GM12891 (cell line): Measurements from ENCODE around the gene OLR1.

Experiments used
- DNase-seq: peaks from one replicate; pipeline ENCODE4 v3.0.0; 2011; ENCODE audit warnings: low spot score; ENCODE audit not compliant: insufficient read length
- FAIRE-seq: peaks from 2 replicates; lab custom pipeline; 2011; peaks lifted over from hg19 to GRCh38; lab: Jason Lieb, UNC
- PAX5 ChIP-seq: IDR thresholded peaks from 2 replicates; pipeline ENCODE4 v1.6.1; 2011; ENCODE audit warnings: low read length, moderate library complexity, mild to moderate bottlenecking; ENCODE audit not compliant: insufficient read depth, severe bottlenecking
- POLR2A ChIP-seq: IDR thresholded peaks from 2 replicates; pipeline ENCODE4 v1.6.1; 2011; ENCODE audit warnings: low read depth, low read length, control low read depth
- POLR2AphosphoS5 ChIP-seq: IDR thresholded peaks from 2 replicates; pipeline ENCODE4 v1.6.1; 2011; ENCODE audit warnings: low read depth, low read length, control low read depth
- POU2F2 ChIP-seq: IDR thresholded peaks from 2 replicates; pipeline ENCODE4 v1.6.1; 2011; ENCODE audit warnings: low read depth, mild to moderate bottlenecking, control low read depth, low read length, moderate library complexity
- SPI1 ChIP-seq: IDR thresholded peaks from 2 replicates; pipeline ENCODE4 v1.6.1; 2011; ENCODE audit warnings: low read depth, low read length, control low read depth
- TAF1 ChIP-seq: IDR thresholded peaks from 2 replicates; pipeline ENCODE4 v1.6.1; 2011; ENCODE audit warnings: low read depth, low read length, control low read depth

Gene OLR1

GRCh38 chr12:10132850-10133370 lies 39.0 kb downstream of the OLR1 start:
- DNase-seq (no peak), FAIRE-seq (no peak)
- no peak for TF ChIP-seq TAF1
- no peak for TF ChIP-seq POLR2A
- TF ChIP-seq POLR2AphosphoS5: no peak
- TF ChIP-seq POU2F2: no peak
- TF ChIP-seq PAX5: no peak
- TF ChIP-seq SPI1: no peak

GRCh38 chr12:10131111-10131690 lies 40.7 kb downstream of the OLR1 start:
- FAIRE-seq: no peak
- DNase-seq: no peak

GRCh38 chr12:10130042-10130441 lies 41.9 kb downstream of the OLR1 start, which contains the start of gene CLEC7A:
TSS of gene CLEC7A (minus strand) at chr12:10130199. CDS start at chr12:10130082, 117 bp downstream.
- peak; percentile 61 for FAIRE-seq
- TF ChIP-seq POLR2AphosphoS5 (no peak), PAX5 (no peak), POU2F2 (no peak), POLR2A (no peak), TAF1 (no peak), SPI1 (peak; percentile 83)
- DNase-seq: peak; percentile 17

More at GRCh38 chr12:10131111-10131690, 40.7 kb downstream of the OLR1 start:
- TF ChIP-seq POLR2A: no peak
- TF ChIP-seq POU2F2: no peak

- TF ChIP-seq TAF1 (no peak), POLR2AphosphoS5 (no peak), PAX5 (no peak), POLR2A (no peak), POU2F2 (no peak), SPI1 (no peak)
- DNase-seq: no peak
- no peak for FAIRE-seq
These were observed 43.2 kb downstream of the OLR1 start for GRCh38 chr12:10128687-10129086.

GRCh38 chr12:10126413-10126812 lies 45.5 kb downstream of the OLR1 start:
- no peak for TF ChIP-seq TAF1
- no peak for TF ChIP-seq SPI1
- no peak for TF ChIP-seq POLR2A
- TF ChIP-seq POU2F2: no peak
- no peak for TF ChIP-seq POLR2AphosphoS5
- TF ChIP-seq PAX5: no peak
- FAIRE-seq: peak; percentile 16
- no peak for DNase-seq

GRCh38 chr12:10122689-10123088 lies 49.2 kb downstream of the OLR1 start:
- DNase-seq (no peak), FAIRE-seq (no peak)
- TF ChIP-seq PAX5: no peak
- TF ChIP-seq POLR2AphosphoS5: no peak
- no peak for TF ChIP-seq TAF1
- no peak for TF ChIP-seq SPI1
- no peak for TF ChIP-seq POLR2A
- no peak for TF ChIP-seq POU2F2

- no peak for DNase-seq
- TF ChIP-seq POU2F2: no peak
- no peak for TF ChIP-seq SPI1
- TF ChIP-seq POLR2A: no peak
- TF ChIP-seq POLR2AphosphoS5: no peak
- no peak for TF ChIP-seq PAX5
- no peak for TF ChIP-seq TAF1
- FAIRE-seq: no peak
These were observed 50.7 kb downstream of the OLR1 start for GRCh38 chr12:10121278-10121677.

- no peak for TF ChIP-seq POLR2AphosphoS5
- DNase-seq (no peak), FAIRE-seq (no peak)
These were observed 52.9 kb downstream of the OLR1 start for GRCh38 chr12:10119066-10119465.

GRCh38 chr12:10115890-10116289 lies 56.0 kb downstream of the OLR1 start:
- DNase-seq (no peak), FAIRE-seq (no peak)
- no peak for TF ChIP-seq PAX5

GRCh38 chr12:10115311-10115710 lies 56.6 kb downstream of the OLR1 start:
- TF ChIP-seq POLR2AphosphoS5 (no peak), POLR2A (no peak)
- FAIRE-seq: no peak
- DNase-seq: no peak

GRCh38 chr12:10113920-10114319 lies 58.0 kb downstream of the OLR1 start:
- no peak for FAIRE-seq
- TF ChIP-seq TAF1 (no peak), POLR2A (no peak), SPI1 (no peak), POLR2AphosphoS5 (no peak), POU2F2 (no peak), PAX5 (no peak)
- no peak for DNase-seq
